HepG2 (cell line): ENCODE results near the gene BARX1. TPM values are rescaled to one million over a fixed set of nuclear protein-coding genes. Genes with fewer than 3 reads are reported as not detected.

Source experiments
- ATAC-seq: fragments of 200-7000 bp; cut with Tn5 transposase; 3 replicates; pipeline ENCODE4 v1.9.1; 2020; ENCODE audit warnings: mild to moderate bottlenecking, moderate library complexity
- BruUV-seq: library from RNA; stranded (reverse); fragments of 400-500 nt; replicated peaks from 2 replicates; lab custom pipeline; 2021; lab: Mats Ljungman, UMichigan
- CTCF ChIA-PET: fragments of 300-600 bp; formaldehyde crosslinking; extraction: SDS; loops from one replicate; lab custom pipeline; 2021; ENCODE audit warnings: low total read pairs, inconsistent platforms, low intra/inter-chr PET ratio; lab: Yijun Ruan, JAX
- POLR2A ChIA-PET: fragments of 350-600 bp; sonication (Branson Sonifier 250); formaldehyde crosslinking; loops from one replicate; lab custom pipeline; 2020; ENCODE audit warnings: antibody characterized with exemption, inconsistent platforms; lab: Yijun Ruan, JAX
- DNase-seq: peaks from one replicate; pipeline ENCODE4 v3.0.0-alpha.2; 2015; ENCODE audit warnings: low spot score
- FAIRE-seq: peaks from 3 replicates; lab custom pipeline; 2011; peaks lifted over from hg19 to GRCh38; lab: Jason Lieb, UNC
- H2AFZ ChIP-seq: one replicate; pipeline ENCODE4 v1.6.1; 2011; ENCODE audit warnings: low read length, inconsistent platforms
- H3K27ac ChIP-seq: fragments of 300-600 bp; 3 replicates; pipeline ENCODE4 v1.8.0; 2011; ENCODE audit warnings: mixed run types, mild to moderate bottlenecking, mixed read lengths, low read length, inconsistent platforms; ENCODE audit not compliant: insufficient read depth; ENCODE audit errors: extremely low read length
- H3K27me3 ChIP-seq, 2 experiments: fragments of 200-600 bp in 1 of 2; 2 replicates in 1 of 2; 3 replicates in 1 of 2; pipeline versions ENCODE4 v1.6.0 to v1.8.0; 2011; ENCODE audit warnings: low read length in 2 of 2, mild to moderate bottlenecking in 2 of 2, moderate library complexity in 2 of 2, inconsistent platforms in 1 of 2; ENCODE audit not compliant: insufficient read depth in 2 of 2, control insufficient read depth in 1 of 2
- H3K36me3 ChIP-seq, 2 experiments: fragments of 200-600 bp in 1 of 2; replicated peaks in 1 of 2; 2 replicates in 1 of 2; 3 replicates in 1 of 2; pipeline versions ENCODE4 v1.5.1 to v1.8.0; 2011; ENCODE audit warnings: low read length in 2 of 2, inconsistent platforms in 1 of 2; ENCODE audit not compliant: insufficient read depth in 2 of 2, control insufficient read depth in 1 of 2
- H3K4me1 ChIP-seq: 2 replicates; pipeline ENCODE4 v1.5.1; 2012; ENCODE audit warnings: low read length, inconsistent platforms; ENCODE audit not compliant: insufficient read depth
- H3K4me2 ChIP-seq: 2 replicates; pipeline ENCODE4 v1.6.0; 2011; ENCODE audit warnings: low read depth, low read length, inconsistent platforms
- H3K4me3 ChIP-seq, 3 experiments: fragments of 200-600 bp in 1 of 3; sonication (generic), shearing (Covaris generic) in 1 of 3; replicated peaks in 1 of 3; 2 replicates each; pipeline ENCODE4 v1.5.1; 2011 to 2016; ENCODE audit warnings: low read length in 3 of 3, inconsistent platforms in 2 of 3, low read depth in 2 of 3, mild to moderate bottlenecking in 2 of 3, control low read depth in 1 of 3, mixed read lengths in 1 of 3; ENCODE audit not compliant: insufficient read depth in 1 of 3
- H3K79me2 ChIP-seq: one replicate; pipeline ENCODE4 v1.6.1; 2011; ENCODE audit warnings: low read length, inconsistent platforms; ENCODE audit not compliant: insufficient read depth
- H3K9ac ChIP-seq: 2 replicates; pipeline ENCODE4 v1.6.0; 2011; ENCODE audit warnings: mild to moderate bottlenecking, low read depth, low read length, inconsistent platforms; ENCODE audit not compliant: insufficient read depth
- H3K9me3 ChIP-seq: 2 replicates; pipeline ENCODE4 v1.5.1; 2012; ENCODE audit warnings: mild to moderate bottlenecking, low read length
- H4K20me1 ChIP-seq: 2 replicates; pipeline ENCODE4 v1.6.0; 2011; ENCODE audit warnings: inconsistent platforms, mild to moderate bottlenecking, low read length, moderate library complexity; ENCODE audit not compliant: insufficient read depth
- POLR2AphosphoS5 ChIP-seq: IDR thresholded peaks from 2 replicates; pipeline ENCODE4 v1.6.1; 2012; ENCODE audit warnings: low read depth, low read length
- ZNF138 ChIP-seq: sonication (generic); formaldehyde crosslinking; IDR thresholded peaks from 2 replicates; pipeline ENCODE4 v1.5.0; 2020; ENCODE audit warnings: mild to moderate bottlenecking, low read depth, missing genetic modification reagents
- WGBS: methylation state at CpG from one replicate; pipeline ENCODE4 v1.1.6; 2017; ENCODE audit warnings: low lambda C conversion rate; 5-methylcytosine and 5-hydroxymethylcytosine counted together
- in situ Hi-C: cut with HindIII; loops from 2 replicates; pipeline ENCODE4 v1.10.0; 2017; ENCODE audit warnings: low pct_unique_long_range_greater_than_20kb; ENCODE audit not compliant: extremely low pct_ligation_motif_present
- intact Hi-C: fragments of 100-400 bp; cut with micrococcal nuclease; formaldehyde crosslinking; loops from one replicate; pipeline ENCODE4 v1.10.0; 2022; ENCODE audit not compliant: unreplicated experiment
- polyA plus RNA-seq, 8 experiments: library from polyadenylated mRNA; depleted of rRNA in 3 of 8; stranded (reverse) in 7 of 8; unstranded in 1 of 8; fragments of >200 nt; fragmentation: Illumina TruSeq in 4 of 8; extraction: Trizol in 4 of 8; gene quantifications; 2 replicates each; pipeline versions ENCODE4 v1.2.1 to v1.2.3, GENCODE V29; 2011 to 2016; ENCODE audit warnings: low read depth in 4 of 8, missing spikeins in 1 of 8, mixed read lengths in 1 of 8; ENCODE audit not compliant: insufficient read depth in 1 of 8
- total RNA-seq, 5 experiments: library from RNA; depleted of rRNA; stranded (reverse); fragments of >200 nt; fragmentation: Illumina TruSeq; extraction: Trizol; gene quantifications; 2 replicates each; pipeline ENCODE4 v1.2.3, GENCODE V29; 2016; ENCODE audit warnings: low read depth in 1 of 5
- TF ChIP-seq, protein P1 (sequence below): sonication (generic); formaldehyde crosslinking; IDR thresholded peaks from 2 replicates; pipeline ENCODE4 v1.4.0; 2020; ENCODE audit warnings: mild to moderate bottlenecking, missing genetic modification reagents

BARX1 gene
- total and polyA plus RNA-seq, 2 of the 13 experiments (the other 11 are each of a cell fraction or from before 2014, with no cell fraction given): not detected

GRCh38 chr9:93903886-93904648 is 51.1 kb downstream of the BARX1 start:
- intact Hi-C loops: no loop called here
- Histone ChIP-seq H2AFZ (no peak overlapping the region), H3K79me2 (no peaks in the 10 kb centered on the region), H3K9ac (no peak overlapping the region), H3K4me2 (no peak overlapping the region), H3K27ac (no peak overlapping the region), H4K20me1 (no peaks in the 10 kb centered on the region), H3K27me3 (peaks cover 3 to 15% of the 10 kb centered on the region in 2 experiments; a peak in 3 of 5 replicates), H3K36me3 (no peaks in the 10 kb centered on the region), H3K4me3 (no peak overlapping the region), H3K9me3 (no peaks in the 10 kb centered on the region), H3K4me1 (no peaks in the 10 kb centered on the region)
- in situ Hi-C loops: no loop called here
- ChIA-PET POLR2A (no interaction called here), CTCF (no interaction called here)
- FAIRE-seq (no peak), DNase-seq (no peak), ATAC-seq (no peak)
- BruUV-seq: no TSS peak
- WGBS: 3% methylated on average over 6 of the region's 10 CpGs
- no peak for TF ChIP-seq POLR2AphosphoS5
- TF ChIP-seq ZNF138 (CRISPR knock-in tag): no peak
- TF ChIP-seq, protein P1, sequence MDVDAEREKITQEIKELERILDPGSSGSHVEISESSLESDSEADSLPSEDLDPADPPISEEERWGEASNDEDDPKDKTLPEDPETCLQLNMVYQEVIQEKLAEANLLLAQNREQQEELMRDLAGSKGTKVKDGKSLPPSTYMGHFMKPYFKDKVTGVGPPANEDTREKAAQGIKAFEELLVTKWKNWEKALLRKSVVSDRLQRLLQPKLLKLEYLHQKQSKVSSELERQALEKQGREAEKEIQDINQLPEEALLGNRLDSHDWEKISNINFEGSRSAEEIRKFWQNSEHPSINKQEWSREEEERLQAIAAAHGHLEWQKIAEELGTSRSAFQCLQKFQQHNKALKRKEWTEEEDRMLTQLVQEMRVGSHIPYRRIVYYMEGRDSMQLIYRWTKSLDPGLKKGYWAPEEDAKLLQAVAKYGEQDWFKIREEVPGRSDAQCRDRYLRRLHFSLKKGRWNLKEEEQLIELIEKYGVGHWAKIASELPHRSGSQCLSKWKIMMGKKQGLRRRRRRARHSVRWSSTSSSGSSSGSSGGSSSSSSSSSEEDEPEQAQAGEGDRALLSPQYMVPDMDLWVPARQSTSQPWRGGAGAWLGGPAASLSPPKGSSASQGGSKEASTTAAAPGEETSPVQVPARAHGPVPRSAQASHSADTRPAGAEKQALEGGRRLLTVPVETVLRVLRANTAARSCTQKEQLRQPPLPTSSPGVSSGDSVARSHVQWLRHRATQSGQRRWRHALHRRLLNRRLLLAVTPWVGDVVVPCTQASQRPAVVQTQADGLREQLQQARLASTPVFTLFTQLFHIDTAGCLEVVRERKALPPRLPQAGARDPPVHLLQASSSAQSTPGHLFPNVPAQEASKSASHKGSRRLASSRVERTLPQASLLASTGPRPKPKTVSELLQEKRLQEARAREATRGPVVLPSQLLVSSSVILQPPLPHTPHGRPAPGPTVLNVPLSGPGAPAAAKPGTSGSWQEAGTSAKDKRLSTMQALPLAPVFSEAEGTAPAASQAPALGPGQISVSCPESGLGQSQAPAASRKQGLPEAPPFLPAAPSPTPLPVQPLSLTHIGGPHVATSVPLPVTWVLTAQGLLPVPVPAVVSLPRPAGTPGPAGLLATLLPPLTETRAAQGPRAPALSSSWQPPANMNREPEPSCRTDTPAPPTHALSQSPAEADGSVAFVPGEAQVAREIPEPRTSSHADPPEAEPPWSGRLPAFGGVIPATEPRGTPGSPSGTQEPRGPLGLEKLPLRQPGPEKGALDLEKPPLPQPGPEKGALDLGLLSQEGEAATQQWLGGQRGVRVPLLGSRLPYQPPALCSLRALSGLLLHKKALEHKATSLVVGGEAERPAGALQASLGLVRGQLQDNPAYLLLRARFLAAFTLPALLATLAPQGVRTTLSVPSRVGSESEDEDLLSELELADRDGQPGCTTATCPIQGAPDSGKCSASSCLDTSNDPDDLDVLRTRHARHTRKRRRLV (CRISPR knock-in tag): no peak
